ENCODE results near the gene CDC14C. TPM values are rescaled to one million over a fixed set of nuclear protein-coding genes. Genes with fewer than 3 reads are reported as not detected.

CDC14C gene
- total RNA-seq, 1 donor from 2014 or later = 0.14 TPM

DNA sequence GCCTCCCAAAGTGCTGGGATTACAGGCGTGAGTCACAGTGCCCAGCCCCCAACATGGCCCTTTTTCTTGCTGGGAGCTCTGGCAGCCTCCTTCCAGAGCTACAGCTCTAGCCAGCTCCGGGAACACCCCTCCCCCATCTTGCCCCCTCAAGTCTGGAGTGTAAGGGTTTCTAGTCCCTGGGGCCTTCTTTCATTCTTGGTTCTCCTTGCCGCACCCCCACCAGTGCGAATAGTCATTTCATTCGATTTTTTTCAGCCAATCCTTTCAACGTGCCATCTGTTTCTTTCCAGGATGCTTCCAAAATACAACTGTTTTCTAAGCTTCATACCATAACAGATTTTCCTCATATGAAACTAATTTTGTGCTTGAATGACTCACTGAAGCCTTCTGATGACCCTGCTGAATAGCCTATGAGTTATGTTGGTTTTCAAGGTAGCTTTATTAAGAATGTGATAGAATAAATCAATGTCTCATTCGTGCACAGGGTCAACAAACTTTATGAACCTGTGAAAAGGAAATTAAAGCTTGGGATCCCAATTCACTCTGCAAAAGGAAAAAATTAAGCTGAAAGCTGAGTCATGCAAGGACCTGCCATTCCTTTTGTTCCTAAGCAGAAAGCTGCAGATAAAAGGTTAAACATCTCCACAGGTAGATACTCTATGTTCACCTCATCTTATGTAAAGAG, 38.6 kb downstream of the CDC14C start:
- Histone ChIP-seq H3K36me3 (ENCODE audit: insufficient read depth, low read length) (no peaks in the 10 kb centered on the region), H4K20me1 (ENCODE audit: insufficient read depth, low read length) (no peaks in the 10 kb centered on the region), H2AFZ (ENCODE audit: low read depth, low read length) (no peak overlapping the region), H3K4me2 (ENCODE audit: low read length) (peak overlapping the region; percentile 22), H3K9ac (ENCODE audit: low read length) (no peak overlapping the region), H3K4me3 (ENCODE audit: insufficient read depth, low read depth, low read length) (no peak overlapping the region), H3K4me1 (ENCODE audit: insufficient read depth, low read length) (no peaks in the 10 kb centered on the region), H3K79me2 (ENCODE audit: insufficient read depth, low read length) (no peaks in the 10 kb centered on the region), H3K9me3 (ENCODE audit: insufficient read depth, low read depth, low read length) (no peaks in the 10 kb centered on the region), H3K27ac (ENCODE audit: low read depth, low read length) (no peak overlapping the region), H3K27me3 (ENCODE audit: insufficient read depth, low read length) (no peaks in the 10 kb centered on the region)
- Mint-ChIP-seq H3K4me1 (ENCODE audit: low read depth, unreplicated experiment) (peaks cover 10% of the 10 kb centered on the region), H3K27me3 (ENCODE audit: low read depth, unreplicated experiment) (peaks cover 3% of the 10 kb centered on the region), H3K27ac (ENCODE audit: unreplicated experiment) (no peak overlapping the region), H3K9me3 (ENCODE audit: unreplicated experiment) (no peaks in the 10 kb centered on the region), H3K36me3 (ENCODE audit: low read depth, unreplicated experiment) (no peaks in the 10 kb centered on the region), H3K4me3 (ENCODE audit: unreplicated experiment) (no peak overlapping the region)
- DNase-seq (ENCODE audit: low read depth) = peak; percentile 83
- FAIRE-seq = no peak
- TF ChIP-seq EZH2 (IDR thresholded peaks at IDR 0.05; ENCODE audit: insufficient read depth, low read length) = no peak
- TF ChIP-seq, protein P1, sequence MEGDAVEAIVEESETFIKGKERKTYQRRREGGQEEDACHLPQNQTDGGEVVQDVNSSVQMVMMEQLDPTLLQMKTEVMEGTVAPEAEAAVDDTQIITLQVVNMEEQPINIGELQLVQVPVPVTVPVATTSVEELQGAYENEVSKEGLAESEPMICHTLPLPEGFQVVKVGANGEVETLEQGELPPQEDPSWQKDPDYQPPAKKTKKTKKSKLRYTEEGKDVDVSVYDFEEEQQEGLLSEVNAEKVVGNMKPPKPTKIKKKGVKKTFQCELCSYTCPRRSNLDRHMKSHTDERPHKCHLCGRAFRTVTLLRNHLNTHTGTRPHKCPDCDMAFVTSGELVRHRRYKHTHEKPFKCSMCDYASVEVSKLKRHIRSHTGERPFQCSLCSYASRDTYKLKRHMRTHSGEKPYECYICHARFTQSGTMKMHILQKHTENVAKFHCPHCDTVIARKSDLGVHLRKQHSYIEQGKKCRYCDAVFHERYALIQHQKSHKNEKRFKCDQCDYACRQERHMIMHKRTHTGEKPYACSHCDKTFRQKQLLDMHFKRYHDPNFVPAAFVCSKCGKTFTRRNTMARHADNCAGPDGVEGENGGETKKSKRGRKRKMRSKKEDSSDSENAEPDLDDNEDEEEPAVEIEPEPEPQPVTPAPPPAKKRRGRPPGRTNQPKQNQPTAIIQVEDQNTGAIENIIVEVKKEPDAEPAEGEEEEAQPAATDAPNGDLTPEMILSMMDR (IDR thresholded peaks at IDR 0.05; ENCODE audit: insufficient read depth, low read depth, low read length) = no peak

DNA sequence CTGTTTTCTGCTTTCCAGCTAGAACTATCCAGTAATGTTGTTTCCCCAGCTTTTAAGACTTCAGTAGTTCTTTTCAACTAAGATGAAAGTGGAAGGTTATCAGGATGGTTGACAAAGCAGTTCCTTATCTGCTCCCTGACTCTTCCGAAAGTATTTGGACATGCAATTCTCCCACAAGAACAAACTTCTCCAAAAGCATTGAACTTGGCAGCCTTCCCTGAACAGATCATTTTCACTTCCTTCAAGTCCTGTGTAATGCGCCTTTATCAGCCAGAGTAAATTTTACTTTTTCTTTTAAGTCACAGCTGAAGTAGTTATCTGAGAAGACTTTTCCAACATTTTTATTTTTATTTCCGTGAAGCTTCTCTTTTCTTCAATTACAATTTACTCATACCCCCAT, 39.7 kb downstream of the CDC14C start:
- TF ChIP-seq EZH2 (IDR thresholded peaks at IDR 0.05; ENCODE audit: insufficient read depth, low read length) = no peak
- TF ChIP-seq, protein P1 (IDR thresholded peaks at IDR 0.05; ENCODE audit: insufficient read depth, low read depth, low read length) = no peak
- Mint-ChIP-seq H3K27ac (ENCODE audit: unreplicated experiment) (no peak overlapping the region), H3K27me3 (ENCODE audit: low read depth, unreplicated experiment) (no peaks in the 10 kb centered on the region), H3K36me3 (ENCODE audit: low read depth, unreplicated experiment) (no peaks in the 10 kb centered on the region), H3K4me1 (ENCODE audit: low read depth, unreplicated experiment) (peaks cover 10% of the 10 kb centered on the region), H3K9me3 (ENCODE audit: unreplicated experiment) (no peaks in the 10 kb centered on the region), H3K4me3 (ENCODE audit: unreplicated experiment) (no peak overlapping the region)
- FAIRE-seq (no peak), DNase-seq (ENCODE audit: low read depth) (peak; percentile 86)
- Histone ChIP-seq H4K20me1 (ENCODE audit: insufficient read depth, low read length) (no peaks in the 10 kb centered on the region), H3K36me3 (ENCODE audit: insufficient read depth, low read length) (no peaks in the 10 kb centered on the region), H3K4me1 (ENCODE audit: insufficient read depth, low read length) (no peaks in the 10 kb centered on the region), H3K27me3 (ENCODE audit: insufficient read depth, low read length) (no peaks in the 10 kb centered on the region), H2AFZ (ENCODE audit: low read depth, low read length) (no peak overlapping the region), H3K4me3 (ENCODE audit: insufficient read depth, low read depth, low read length) (no peak overlapping the region), H3K9ac (ENCODE audit: low read length) (no peak overlapping the region), H3K4me2 (ENCODE audit: low read length) (no peak overlapping the region), H3K9me3 (ENCODE audit: insufficient read depth, low read depth, low read length) (no peaks in the 10 kb centered on the region), H3K79me2 (ENCODE audit: insufficient read depth, low read length) (no peaks in the 10 kb centered on the region), H3K27ac (ENCODE audit: low read depth, low read length) (no peak overlapping the region)

DNA sequence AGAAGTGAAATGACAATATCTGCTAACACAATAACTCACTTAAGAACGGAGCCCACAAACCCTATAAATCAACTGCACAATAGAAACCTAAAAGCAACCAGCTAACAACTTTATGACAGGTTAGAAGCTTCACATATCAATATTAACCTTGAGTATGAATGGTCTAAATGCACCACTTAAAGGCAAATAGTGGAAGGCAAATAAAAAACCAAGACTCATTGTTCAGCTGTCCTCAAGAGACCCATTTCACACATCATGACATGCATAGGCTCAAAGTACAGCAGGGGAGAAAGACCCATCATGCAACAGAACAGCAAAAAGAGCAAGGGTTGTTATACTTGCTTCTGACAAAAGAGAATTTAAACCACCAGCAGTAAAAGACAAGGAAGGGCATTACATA, 46.8 kb downstream of the CDC14C start:
- Histone ChIP-seq H3K27me3 (ENCODE audit: insufficient read depth, low read length) (no peaks in the 10 kb centered on the region), H3K79me2 (ENCODE audit: insufficient read depth, low read length) (no peaks in the 10 kb centered on the region), H4K20me1 (ENCODE audit: insufficient read depth, low read length) (no peaks in the 10 kb centered on the region), H3K4me3 (ENCODE audit: insufficient read depth, low read depth, low read length) (no peak overlapping the region), H3K4me1 (ENCODE audit: insufficient read depth, low read length) (no peaks in the 10 kb centered on the region), H3K9ac (ENCODE audit: low read length) (no peak overlapping the region), H3K36me3 (ENCODE audit: insufficient read depth, low read length) (no peaks in the 10 kb centered on the region), H3K27ac (ENCODE audit: low read depth, low read length) (no peak overlapping the region), H3K4me2 (ENCODE audit: low read length) (no peak overlapping the region), H3K9me3 (ENCODE audit: insufficient read depth, low read depth, low read length) (no peaks in the 10 kb centered on the region), H2AFZ (ENCODE audit: low read depth, low read length) (no peak overlapping the region)
- Mint-ChIP-seq H3K4me1 (ENCODE audit: low read depth, unreplicated experiment) (no peaks in the 10 kb centered on the region), H3K9me3 (ENCODE audit: unreplicated experiment) (peaks cover 4% of the 10 kb centered on the region), H3K27ac (ENCODE audit: unreplicated experiment) (no peak overlapping the region), H3K4me3 (ENCODE audit: unreplicated experiment) (no peak overlapping the region), H3K27me3 (ENCODE audit: low read depth, unreplicated experiment) (no peaks in the 10 kb centered on the region), H3K36me3 (ENCODE audit: low read depth, unreplicated experiment) (no peaks in the 10 kb centered on the region)
- DNase-seq (ENCODE audit: low read depth) (no peak), FAIRE-seq (no peak)
- TF ChIP-seq, protein P1 (IDR thresholded peaks at IDR 0.05; ENCODE audit: insufficient read depth, low read depth, low read length) = no peak
- no peak for TF ChIP-seq EZH2 (IDR thresholded peaks at IDR 0.05; ENCODE audit: insufficient read depth, low read length)
